ENCODE results near the gene LRMDA. TPM values are rescaled to one million over a fixed set of nuclear protein-coding genes. Genes with fewer than 3 reads are reported as not detected.

Gene LRMDA
- total RNA-seq, 6 donors from 2014 or later = 12.8 to 185 (median 18.1) TPM

- 93 to 99% methylated on average over 7 of the region's 7 CpGs for WGBS, 2 donors
Measured at GRCh38 chr10:76415554-76415953, 984.1 kb downstream of the LRMDA start.

GRCh38 chr10:76416642-76417041 lies 985.2 kb downstream of the LRMDA start:
- Histone ChIP-seq H3K27me3 (no peaks in the 10 kb centered on the region), H3K9me3 (peaks cover 0 to 4% (median 0%) of the 10 kb centered on the region in 4 donors), H3K4me3 (no peak overlapping the region), H3K27ac (no peak overlapping the region), H3K36me3 (no peaks in the 10 kb centered on the region), H3K4me1 (peaks cover 0 to 3% (median 0%) of the 10 kb centered on the region in 4 donors)
- TF ChIP-seq EP300 (IDR thresholded peaks at IDR 0.05) (no peak), CTCF (IDR thresholded peaks at IDR 0.05) (no peak), POLR2A (IDR thresholded peaks at IDR 0.05) (no peak)
- 88 to 96% methylated on average over 4 of the region's 4 CpGs for WGBS, 2 donors
- ATAC-seq (ENCODE audit: low FRiP score in 2 of 2) (no peak), DNase-seq (no peak)

More at GRCh38 chr10:76415554-76415953, 984.1 kb downstream of the LRMDA start:
- no peak overlapping the region for H3K4me3 ChIP-seq
- no peak for DNase-seq
- H3K9me3 ChIP-seq = peaks cover 0 to 4% (median 0%) of the 10 kb centered on the region in 4 donors
- peaks cover 0 to 3% (median 0%) of the 10 kb centered on the region in 4 donors for H3K4me1 ChIP-seq
- no peaks in the 10 kb centered on the region for H3K36me3 ChIP-seq
- H3K27ac ChIP-seq = no peak overlapping the region
- no peak for ATAC-seq (ENCODE audit: low FRiP score in 2 of 2)
- no peaks in the 10 kb centered on the region for H3K27me3 ChIP-seq
- TF ChIP-seq CTCF (IDR thresholded peaks at IDR 0.05) (no peak), POLR2A (IDR thresholded peaks at IDR 0.05) (no peak), EP300 (IDR thresholded peaks at IDR 0.05) (no peak), POLR2AphosphoS5 (IDR thresholded peaks at IDR 0.05) (no peak)

GRCh38 chr10:76420725-76421124 lies 989.3 kb downstream of the LRMDA start:
- Histone ChIP-seq H3K4me3 (no peak overlapping the region), H3K27ac (no peak overlapping the region), H3K4me1 (peaks cover 0 to 3% (median 0%) of the 10 kb centered on the region in 4 donors), H3K36me3 (no peaks in the 10 kb centered on the region), H3K9me3 (peaks cover 0 to 4% (median 0%) of the 10 kb centered on the region in 4 donors), H3K27me3 (no peaks in the 10 kb centered on the region)
- WGBS, 2 donors = 64 to 69% methylated on average over 4 of the region's 4 CpGs
- TF ChIP-seq CTCF (IDR thresholded peaks at IDR 0.05) = no peak
- TF ChIP-seq POLR2A (IDR thresholded peaks at IDR 0.05) = no peak
- TF ChIP-seq POLR2AphosphoS5 (IDR thresholded peaks at IDR 0.05) = no peak
- TF ChIP-seq EP300 (IDR thresholded peaks at IDR 0.05) = no peak
- no peak for DNase-seq
- no peak for ATAC-seq (ENCODE audit: low FRiP score in 2 of 2)

GRCh38 chr10:76422769-76423168 lies 991.3 kb downstream of the LRMDA start:
- WGBS, 2 donors = 88 to 90% methylated on average over 4 of the region's 4 CpGs
- H3K27me3 ChIP-seq = no peaks in the 10 kb centered on the region
- TF ChIP-seq EP300 (IDR thresholded peaks at IDR 0.05) (no peak), POLR2A (IDR thresholded peaks at IDR 0.05) (no peak), CTCF (IDR thresholded peaks at IDR 0.05) (no peak)
- peaks cover 0 to under 1% (median 0%) of the 10 kb centered on the region in 4 donors for H3K9me3 ChIP-seq
- no peak overlapping the region for H3K27ac ChIP-seq
- DNase-seq (no peak), ATAC-seq (ENCODE audit: low FRiP score in 2 of 2) (no peak)
- peaks cover 0 to 3% (median 0%) of the 10 kb centered on the region in 4 donors for H3K4me1 ChIP-seq
- H3K4me3 ChIP-seq = no peak overlapping the region
- no peaks in the 10 kb centered on the region for H3K36me3 ChIP-seq
